Measurements from ENCODE around the gene SREK1IP1. TPM values are rescaled to one million over a fixed set of nuclear protein-coding genes. Genes with fewer than 3 reads are reported as not detected.

Gene SREK1IP1
- total RNA-seq, 1 donor from 2014 or later = 22.5 TPM

GRCh38 chr5:64775291-64775690 lies 6.8 kb upstream of the SREK1IP1 start:
- ATAC-seq (peak in 1 of 2 donors; percentile 35), DNase-seq (no peak)
- Histone ChIP-seq H3K4me1 (peaks cover 9% of the 10 kb centered on the region), H3K4me3 (no peak overlapping the region), H3K9me3 (no peaks in the 10 kb centered on the region), H3K27me3 (ENCODE audit: low read depth) (no peaks in the 10 kb centered on the region), H3K36me3 (peaks cover 12% of the 10 kb centered on the region), H3K27ac (no peak overlapping the region)
- TF ChIP-seq, protein P1, sequence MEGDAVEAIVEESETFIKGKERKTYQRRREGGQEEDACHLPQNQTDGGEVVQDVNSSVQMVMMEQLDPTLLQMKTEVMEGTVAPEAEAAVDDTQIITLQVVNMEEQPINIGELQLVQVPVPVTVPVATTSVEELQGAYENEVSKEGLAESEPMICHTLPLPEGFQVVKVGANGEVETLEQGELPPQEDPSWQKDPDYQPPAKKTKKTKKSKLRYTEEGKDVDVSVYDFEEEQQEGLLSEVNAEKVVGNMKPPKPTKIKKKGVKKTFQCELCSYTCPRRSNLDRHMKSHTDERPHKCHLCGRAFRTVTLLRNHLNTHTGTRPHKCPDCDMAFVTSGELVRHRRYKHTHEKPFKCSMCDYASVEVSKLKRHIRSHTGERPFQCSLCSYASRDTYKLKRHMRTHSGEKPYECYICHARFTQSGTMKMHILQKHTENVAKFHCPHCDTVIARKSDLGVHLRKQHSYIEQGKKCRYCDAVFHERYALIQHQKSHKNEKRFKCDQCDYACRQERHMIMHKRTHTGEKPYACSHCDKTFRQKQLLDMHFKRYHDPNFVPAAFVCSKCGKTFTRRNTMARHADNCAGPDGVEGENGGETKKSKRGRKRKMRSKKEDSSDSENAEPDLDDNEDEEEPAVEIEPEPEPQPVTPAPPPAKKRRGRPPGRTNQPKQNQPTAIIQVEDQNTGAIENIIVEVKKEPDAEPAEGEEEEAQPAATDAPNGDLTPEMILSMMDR (IDR thresholded peaks at IDR 0.05) = no peak
- intact Hi-C loops (cut with DNase I) = no loop called here

- ATAC-seq (no peak), DNase-seq (no peak)
- TF ChIP-seq, protein P1 (IDR thresholded peaks at IDR 0.05) = no peak
- Histone ChIP-seq H3K36me3 (peaks cover 12% of the 10 kb centered on the region), H3K27me3 (ENCODE audit: low read depth) (no peaks in the 10 kb centered on the region), H3K27ac (no peak overlapping the region), H3K4me3 (no peak overlapping the region), H3K9me3 (no peaks in the 10 kb centered on the region), H3K4me1 (peaks cover 19% of the 10 kb centered on the region)
- intact Hi-C loops (cut with DNase I) = no loop called here
Measured at GRCh38 chr5:64773533-64773932, 5.0 kb upstream of the SREK1IP1 start.

GRCh38 chr5:64771736-64772135 lies 3.2 kb upstream of the SREK1IP1 start:
- Histone ChIP-seq H3K27me3 (ENCODE audit: low read depth) (no peaks in the 10 kb centered on the region), H3K4me3 (no peak overlapping the region), H3K4me1 (peaks cover 29% of the 10 kb centered on the region), H3K27ac (no peak overlapping the region), H3K36me3 (peaks cover 12% of the 10 kb centered on the region), H3K9me3 (no peaks in the 10 kb centered on the region)
- no peak for DNase-seq
- TF ChIP-seq, protein P1 (IDR thresholded peaks at IDR 0.05) = no peak
- ATAC-seq = no peak
- intact Hi-C loops (cut with DNase I) = no loop called here

GRCh38 chr5:64769855-64770254 lies 1.4 kb upstream of the SREK1IP1 start:
- Histone ChIP-seq H3K27me3 (ENCODE audit: low read depth) (no peaks in the 10 kb centered on the region), H3K36me3 (peaks cover 6% of the 10 kb centered on the region), H3K4me3 (peak overlapping the region; percentile 92), H3K9me3 (no peaks in the 10 kb centered on the region), H3K4me1 (peaks cover 45% of the 10 kb centered on the region), H3K27ac (no peak overlapping the region)
- ATAC-seq (no peak), DNase-seq (no peak)
- intact Hi-C loops (cut with DNase I) = no loop called here
- TF ChIP-seq, protein P1 (IDR thresholded peaks at IDR 0.05) = no peak

- peak overlapping the region; percentile 92 for H3K4me3 ChIP-seq
- H3K36me3 ChIP-seq = peaks cover 21% of the 10 kb centered on the region
- peak overlapping the region; percentile 94 for H3K27ac ChIP-seq
- no peak for DNase-seq
- intact Hi-C loops (cut with DNase I) = no loop called here
- peak; percentile 45 to 47 for ATAC-seq
- no peaks in the 10 kb centered on the region for H3K27me3 ChIP-seq (ENCODE audit: low read depth)
- H3K9me3 ChIP-seq = no peaks in the 10 kb centered on the region
- TF ChIP-seq, protein P1 (IDR thresholded peaks at IDR 0.05) = no peak
- peaks cover 45% of the 10 kb centered on the region for H3K4me1 ChIP-seq
Measured at GRCh38 chr5:64767959-64768357, 533 bp downstream of the SREK1IP1 start.

- H3K9me3 ChIP-seq = no peaks in the 10 kb centered on the region
- H3K36me3 ChIP-seq = peaks cover 26% of the 10 kb centered on the region
- intact Hi-C loops (cut with DNase I) = no loop called here
- TF ChIP-seq, protein P1 (IDR thresholded peaks at IDR 0.05) = no peak
- no peak overlapping the region for H3K27ac ChIP-seq
- no peak for DNase-seq
- peaks cover 45% of the 10 kb centered on the region for H3K4me1 ChIP-seq
- no peak for ATAC-seq
- no peaks in the 10 kb centered on the region for H3K27me3 ChIP-seq (ENCODE audit: low read depth)
- H3K4me3 ChIP-seq = peak overlapping the region; percentile 92
Measured at GRCh38 chr5:64766941-64767340, 1.6 kb downstream of the SREK1IP1 start.

All from lower lobe of right lung (tissue), 2 donors.